ENCODE measurements around the gene CCDC30. TPM values are rescaled to one million over a fixed set of nuclear protein-coding genes. Genes with fewer than 3 reads are reported as not detected.

Gene CCDC30
- total and polyA plus RNA-seq, 9 of the 15 experiments (the other 6 are each of a cell fraction or from before 2014, with no cell fraction given), result 0.05 to 0.91 (median 0.24) TPM

- TF ChIP-seq, protein P1, sequence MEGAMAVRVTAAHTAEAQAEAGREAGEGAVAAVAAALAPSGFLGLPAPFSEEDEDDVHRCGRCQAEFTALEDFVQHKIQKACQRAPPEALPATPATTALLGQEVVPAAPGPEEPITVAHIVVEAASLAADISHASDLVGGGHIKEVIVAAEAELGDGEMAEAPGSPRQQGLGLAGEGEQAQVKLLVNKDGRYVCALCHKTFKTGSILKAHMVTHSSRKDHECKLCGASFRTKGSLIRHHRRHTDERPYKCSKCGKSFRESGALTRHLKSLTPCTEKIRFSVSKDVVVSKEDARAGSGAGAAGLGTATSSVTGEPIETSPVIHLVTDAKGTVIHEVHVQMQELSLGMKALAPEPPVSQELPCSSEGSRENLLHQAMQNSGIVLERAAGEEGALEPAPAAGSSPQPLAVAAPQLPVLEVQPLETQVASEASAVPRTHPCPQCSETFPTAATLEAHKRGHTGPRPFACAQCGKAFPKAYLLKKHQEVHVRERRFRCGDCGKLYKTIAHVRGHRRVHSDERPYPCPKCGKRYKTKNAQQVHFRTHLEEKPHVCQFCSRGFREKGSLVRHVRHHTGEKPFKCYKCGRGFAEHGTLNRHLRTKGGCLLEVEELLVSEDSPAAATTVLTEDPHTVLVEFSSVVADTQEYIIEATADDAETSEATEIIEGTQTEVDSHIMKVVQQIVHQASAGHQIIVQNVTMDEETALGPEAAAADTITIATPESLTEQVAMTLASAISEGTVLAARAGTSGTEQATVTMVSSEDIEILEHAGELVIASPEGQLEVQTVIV (CRISPR knock-in tag; IDR thresholded peaks at IDR 0.05; ENCODE audit: borderline replicate concordance), result no peak
- TF ChIP-seq ZNF75A (CRISPR knock-in tag; IDR thresholded peaks at IDR 0.05) (no peak), RAD21 (CRISPR knock-in tag; conservative IDR thresholded peaks at IDR 0.05 in 1 of 2, IDR thresholded peaks at IDR 0.05 in 1 of 2) (no peak), L3MBTL2 (IDR thresholded peaks at IDR 0.05) (peak; percentile 81), NFATC3 (IDR thresholded peaks at IDR 0.05) (no peak), LARP7 (IDR thresholded peaks at IDR 0.05) (no peak), ZBTB1 (CRISPR knock-in tag; IDR thresholded peaks at IDR 0.05; ENCODE audit: borderline replicate concordance, low read depth) (peak; percentile 88), NFE2L1 (tag; IDR thresholded peaks at IDR 0.05; ENCODE audit: borderline replicate concordance, low read depth) (no peak), ZNF511 (CRISPR knock-in tag; IDR thresholded peaks at IDR 0.05) (peak; percentile 66), PHF8 (IDR thresholded peaks at IDR 0.05; ENCODE audit: borderline replicate concordance, low read length) (peak; percentile 35; the same call in 1 of the 2 replicates), MIER1 (IDR thresholded peaks at IDR 0.05; ENCODE audit: low read depth) (no peak), ZNF12 (CRISPR knock-in tag; IDR thresholded peaks at IDR 0.05) (no peak), GABPB1 (CRISPR knock-in tag; IDR thresholded peaks at IDR 0.05) (no peak), ILK (tag; IDR thresholded peaks at IDR 0.05; ENCODE audit: borderline replicate concordance, low read depth) (no peak), SP1 (CRISPR knock-in tag; IDR thresholded peaks at IDR 0.05) (peak; percentile 27; the same call in 1 of the 2 replicates), CREB3 (tag; conservative IDR thresholded peaks at IDR 0.05; ENCODE audit: low read depth) (no peak), SMARCB1 (IDR thresholded peaks at IDR 0.05; ENCODE audit: insufficient read length, low read depth) (no peak), ZNF354B (CRISPR knock-in tag; IDR thresholded peaks at IDR 0.05) (peak; percentile 14; the same call in 1 of the 2 replicates), PREB (CRISPR knock-in tag; IDR thresholded peaks at IDR 0.05) (no peak), CREB5 (CRISPR knock-in tag; IDR thresholded peaks at IDR 0.05) (no peak)
These were observed 219.8 kb downstream of the CCDC30 start (continued) for GRCh38 chr1:42682739-42683531.
